ENCODE measurements around the gene ZNF865. TPM values are rescaled to one million over a fixed set of nuclear protein-coding genes. Genes with fewer than 3 reads are reported as not detected.

The ZNF865 gene
- total and polyA plus RNA-seq, 2 of the 8 experiments (the other 6 are each of a cell fraction or from before 2014, with no cell fraction given): 3.5 to 13.6 TPM

DNA sequence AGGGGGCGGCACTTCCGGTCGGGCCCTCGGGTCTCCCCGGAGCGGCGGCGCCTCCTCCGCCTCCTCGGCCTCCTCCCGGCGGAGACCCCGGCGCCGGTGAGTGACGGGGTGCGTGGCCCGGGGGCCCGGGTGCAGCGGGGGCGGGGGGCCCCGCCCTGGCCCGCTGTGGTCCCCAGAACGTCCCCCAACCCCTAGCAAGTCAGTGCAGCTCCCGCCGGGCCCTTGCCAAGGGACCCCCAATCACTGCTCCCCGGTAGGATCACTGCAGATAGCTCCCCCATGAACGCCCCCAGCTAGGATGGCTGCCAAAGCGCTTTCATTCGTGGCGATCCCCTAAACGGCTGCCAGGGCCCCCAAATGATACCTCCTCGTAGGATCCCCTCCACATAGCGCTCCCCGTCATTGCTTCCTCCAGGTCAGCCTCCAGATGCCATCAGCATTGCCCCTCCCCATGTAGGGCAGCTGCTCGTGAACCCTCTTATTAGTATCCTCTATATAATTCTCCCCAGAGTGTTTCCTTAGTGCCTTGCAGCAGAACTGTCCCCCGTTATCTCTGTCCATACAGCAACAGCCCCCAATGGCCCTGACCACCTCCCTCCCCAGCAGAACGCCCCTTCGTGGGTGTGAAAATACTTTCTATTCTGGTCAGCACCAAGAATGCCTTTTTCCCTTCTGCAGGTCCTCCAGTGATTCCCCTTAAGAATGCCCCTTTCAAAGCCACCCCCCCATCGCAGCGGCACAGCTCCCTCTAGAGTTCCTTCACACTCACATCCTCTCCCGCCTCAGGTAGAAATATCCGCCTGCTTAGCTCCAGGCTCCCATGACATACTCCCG, at the start of gene ZNF865 (continued):
- TF ChIP-seq PHF8 (conservative IDR thresholded peaks at IDR 0.05; ENCODE audit: low read depth, low read length) (peak; percentile 68), RAD21 (IDR thresholded peaks at IDR 0.05 in 1 of 2, conservative IDR thresholded peaks at IDR 0.05 in 1 of 2; ENCODE audit: low read depth in 2 of 2, low read length in 2 of 2) (peak; percentile 73 to 75), RFX5 (IDR thresholded peaks at IDR 0.05; ENCODE audit: borderline replicate concordance, low read depth, low read length) (peak; percentile 54; the same call in 1 of the 2 replicates), CREB1 (IDR thresholded peaks at IDR 0.05) (peak; percentile 36; the same call in 1 of the 2 replicates), SRF (IDR thresholded peaks at IDR 0.05; ENCODE audit: low read depth, low read length) (no peak), RXRA (IDR thresholded peaks at IDR 0.05; ENCODE audit: insufficient read depth, low read depth, low read length) (no peak), SP2 (IDR thresholded peaks at IDR 0.05; ENCODE audit: low read length) (no peak), RNF2 (IDR thresholded peaks at IDR 0.05; ENCODE audit: borderline replicate concordance, low read depth, low read length, missing control alignments, poor library complexity, severe bottlenecking) (no peak), TCF12 (IDR thresholded peaks at IDR 0.05; ENCODE audit: low read depth, low read length) (no peak), ASH2L (IDR thresholded peaks at IDR 0.05; ENCODE audit: low read length) (no peak), CEBPB (IDR thresholded peaks at IDR 0.05; ENCODE audit: low read depth, low read length) (no peak), POLR2AphosphoS5 (IDR thresholded peaks at IDR 0.05; ENCODE audit: low read depth, low read length) (no peak), SP4 (IDR thresholded peaks at IDR 0.05; ENCODE audit: low read length) (no peak), CHD1 (IDR thresholded peaks at IDR 0.05; ENCODE audit: low read depth, low read length) (no peak), TBP (IDR thresholded peaks at IDR 0.05; ENCODE audit: low read depth, low read length) (no peak), EGR1 (IDR thresholded peaks at IDR 0.05; ENCODE audit: borderline replicate concordance, low read depth, low read length) (no peak), SIRT6 (IDR thresholded peaks at IDR 0.05; ENCODE audit: low read length) (no peak), FOSL1 (IDR thresholded peaks at IDR 0.05; ENCODE audit: insufficient read depth, low read depth, low read length) (no peak), SIX5 (IDR thresholded peaks at IDR 0.05; ENCODE audit: low read depth, low read length) (no peak), POU5F1 (IDR thresholded peaks at IDR 0.05; ENCODE audit: low read depth, low read length) (no peak)

Data from H1 (cell line).